Inferior parietal cortex (tissue), 1 donor: ENCODE results near the gene PAQR6.
A peak's percentile ranks its signal among the peaks of the same experiment; 100 is the strongest.

ENCODE experiments used
- DNase-seq: peaks from one replicate; pipeline ENCODE4 v3.0.0-alpha.2; 2016; ENCODE audit errors: extremely low spot score

The PAQR6 gene

DNA sequence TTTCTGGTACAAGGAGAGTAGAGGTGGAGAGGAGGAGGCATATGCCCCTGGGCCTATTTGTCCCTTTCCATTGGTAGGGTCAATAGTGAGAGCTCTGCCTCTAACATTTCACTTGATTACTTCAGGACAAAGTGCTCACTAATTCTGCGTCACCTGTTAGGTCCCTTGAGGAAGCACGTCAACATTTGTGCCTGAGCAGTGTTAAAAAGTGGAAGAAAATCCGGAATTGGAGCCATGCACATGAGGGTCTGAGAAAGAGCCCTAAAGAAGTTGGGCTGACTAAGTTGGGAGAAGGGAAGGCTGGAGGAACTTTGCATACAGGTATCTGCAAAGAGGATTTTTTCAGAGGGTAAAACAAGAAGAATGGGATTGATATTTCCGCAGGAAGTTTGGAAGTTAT, 52.0 kb downstream of the PAQR6 start:
- DNase-seq, result no peak

DNA sequence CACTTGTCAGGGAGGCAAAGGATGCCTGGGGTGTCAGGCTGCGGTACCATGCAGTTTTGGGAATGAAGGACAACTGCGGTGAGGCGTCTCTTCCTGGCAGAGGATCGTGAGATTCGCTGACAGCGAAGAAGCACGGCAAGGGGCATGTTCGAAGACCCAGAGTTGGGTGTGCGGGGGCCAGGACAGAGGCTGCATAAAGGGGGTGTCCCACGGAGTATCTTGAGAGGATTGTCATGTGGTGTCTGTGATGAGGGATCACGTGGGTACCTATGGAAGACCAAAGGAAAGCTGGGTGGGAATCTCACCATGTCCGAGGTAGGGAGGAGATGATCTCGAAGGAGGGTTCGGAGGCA, 53.6 kb downstream of the PAQR6 start:
- peak; percentile 32 for DNase-seq

- DNase-seq, result peak; percentile 99
These were observed 54.2 kb downstream of the PAQR6 start, which contains the start of gene SLC25A44 for GRCh38 chr1:156193488-156194299. Gene SLC25A44 (plus strand): TSS chr1:156194104. CDS start chr1:156199848, 5,744 bp downstream.
